ENCODE measurements around the gene MYH11. TPM values are rescaled to one million over a fixed set of nuclear protein-coding genes. Genes with fewer than 3 reads are reported as not detected.

Gene MYH11
- total RNA-seq, 2 experiments from 2014 or later = 0.04 TPM; not detected in 1

DNA sequence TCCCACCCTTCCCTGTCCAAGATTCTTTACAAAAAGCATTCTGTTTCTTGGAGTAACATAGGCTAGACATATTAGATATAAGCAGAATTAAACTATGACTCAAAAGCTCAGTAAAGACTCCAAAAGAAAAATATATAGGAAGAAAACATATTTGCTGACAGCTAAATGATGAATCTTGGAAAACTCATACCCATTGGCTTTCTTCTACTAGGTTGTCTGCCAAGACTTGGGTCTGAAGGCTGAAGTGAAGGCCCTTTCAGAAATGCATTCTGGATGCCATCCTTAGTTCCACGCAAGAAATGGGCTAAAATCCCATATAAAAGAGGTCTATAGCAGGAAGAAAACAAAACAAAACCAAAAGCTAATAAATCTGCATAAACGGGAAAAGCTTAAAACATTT, 16.5 kb upstream of the MYH11 start:
- DNase-seq = no peak
- ChIA-PET CTCF (interaction anchor here (2.5 kb wide), 1 partner anchor 15 kb away, joined by 10 read pairs; the partner anchor contains the start of gene CEP20), POLR2A (no interaction called here)
- no peak overlapping the region for H3K27ac Mint-ChIP-seq
- peaks cover 19% of the 10 kb centered on the region for H3K36me3 Mint-ChIP-seq (ENCODE audit: low read depth)
- no peak overlapping the region for H3K4me3 Mint-ChIP-seq
- H3K9me3 Mint-ChIP-seq = no peaks in the 10 kb centered on the region
- H3K27me3 Mint-ChIP-seq = no peaks in the 10 kb centered on the region
- peaks cover 4% of the 10 kb centered on the region for H3K4me1 Mint-ChIP-seq

DNA sequence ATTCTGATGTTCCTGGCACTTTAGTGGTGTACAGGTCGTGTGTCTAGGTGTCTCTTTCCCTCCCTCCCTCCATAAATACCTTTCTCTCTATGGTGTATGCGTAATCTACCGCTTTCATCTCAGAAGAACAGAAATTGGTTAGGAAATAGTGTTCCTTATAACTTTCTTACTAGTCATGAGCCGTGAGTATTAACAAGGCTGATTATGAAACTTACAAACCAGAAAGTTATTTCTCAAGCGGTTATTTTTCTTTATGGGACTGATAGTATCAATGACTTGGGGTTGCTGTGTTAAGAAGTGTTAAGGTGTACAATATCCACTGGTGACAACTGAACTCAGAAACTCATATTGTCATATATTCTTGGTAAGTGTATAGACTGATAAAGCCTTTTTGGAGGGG, 13.2 kb upstream of the MYH11 start:
- Mint-ChIP-seq H3K27me3 (no peaks in the 10 kb centered on the region), H3K27ac (no peak overlapping the region), H3K4me1 (peaks cover 2% of the 10 kb centered on the region), H3K9me3 (no peaks in the 10 kb centered on the region), H3K4me3 (no peak overlapping the region), H3K36me3 (ENCODE audit: low read depth) (peaks cover 25% of the 10 kb centered on the region)
- no peak for DNase-seq
- ChIA-PET CTCF (no interaction called here), POLR2A (no interaction called here)

DNA sequence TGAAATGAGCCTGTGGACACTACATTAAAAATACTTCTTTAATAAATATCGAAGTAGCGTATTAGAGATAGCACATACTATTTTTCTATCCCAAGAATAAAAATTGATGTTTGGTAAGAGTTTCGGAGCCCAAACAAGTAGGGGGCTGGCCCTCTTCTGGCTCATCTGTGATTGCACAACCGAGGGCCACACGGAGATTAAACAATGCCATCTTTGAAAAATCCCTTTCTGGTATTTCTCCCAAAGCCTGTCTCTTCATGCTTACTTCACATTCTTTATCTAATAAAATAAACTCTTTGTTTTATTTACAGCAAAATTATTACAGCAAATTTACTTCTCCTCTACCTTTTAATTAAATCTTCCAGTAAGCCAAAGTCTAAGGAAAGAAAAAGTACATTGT, 9.6 kb upstream of the MYH11 start:
- ChIA-PET POLR2A (no interaction called here), CTCF (interaction anchor here (1.5 kb wide), 1 partner anchor 85 kb away, joined by 4 read pairs; no protein-coding TSS in a partner anchor)
- Mint-ChIP-seq H3K4me3 (no peak overlapping the region), H3K36me3 (ENCODE audit: low read depth) (peaks cover 20% of the 10 kb centered on the region), H3K27me3 (no peaks in the 10 kb centered on the region), H3K27ac (no peak overlapping the region), H3K9me3 (no peaks in the 10 kb centered on the region), H3K4me1 (no peaks in the 10 kb centered on the region)
- DNase-seq = no peak

DNA sequence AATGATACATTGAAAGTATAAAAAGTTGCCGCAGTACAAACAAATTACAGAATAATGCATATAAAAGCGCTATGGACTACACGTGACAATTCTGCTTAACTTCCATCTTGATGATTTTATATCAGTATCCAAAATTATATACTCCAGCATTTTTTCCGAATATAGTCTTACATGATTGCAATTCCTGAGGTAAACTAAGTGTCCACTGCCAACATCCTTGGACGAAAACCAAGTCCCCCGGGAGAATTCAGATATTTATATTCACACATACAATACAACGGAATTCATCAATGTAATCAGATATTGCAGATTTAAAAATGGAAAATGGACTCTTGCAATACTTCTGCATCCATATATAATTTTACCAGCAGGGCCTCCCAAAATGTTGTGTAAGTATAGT, 8.9 kb upstream of the MYH11 start:
- no peaks in the 10 kb centered on the region for H3K27me3 Mint-ChIP-seq
- CTCF ChIA-PET = no interaction called here
- POLR2A ChIA-PET = no interaction called here
- H3K36me3 Mint-ChIP-seq (ENCODE audit: low read depth) = peaks cover 20% of the 10 kb centered on the region
- H3K27ac Mint-ChIP-seq = no peak overlapping the region
- DNase-seq = no peak
- no peaks in the 10 kb centered on the region for H3K9me3 Mint-ChIP-seq
- H3K4me3 Mint-ChIP-seq = no peak overlapping the region
- no peaks in the 10 kb centered on the region for H3K4me1 Mint-ChIP-seq

DNA sequence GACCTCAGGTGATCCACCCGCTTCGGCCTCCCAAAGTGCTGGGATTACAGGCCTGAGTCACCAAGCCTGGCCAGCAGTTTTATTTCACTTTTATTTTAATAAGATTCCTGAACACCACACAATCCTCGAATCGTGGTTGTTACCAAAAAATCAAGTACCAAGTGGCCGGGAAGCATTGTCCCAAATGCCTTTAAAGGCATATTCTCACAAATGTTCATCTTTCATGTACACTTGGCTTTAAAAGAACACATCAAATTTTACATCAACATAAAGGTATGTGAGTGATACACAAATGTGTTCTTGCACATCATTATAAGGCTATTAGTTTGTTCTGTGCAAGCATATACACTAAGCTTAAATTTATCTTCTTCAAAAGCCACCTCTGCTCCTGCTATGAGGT, 8.1 kb upstream of the MYH11 start:
- Mint-ChIP-seq H3K36me3 (ENCODE audit: low read depth) (peaks cover 16% of the 10 kb centered on the region), H3K9me3 (no peaks in the 10 kb centered on the region), H3K4me1 (no peaks in the 10 kb centered on the region), H3K27ac (no peak overlapping the region), H3K27me3 (no peaks in the 10 kb centered on the region), H3K4me3 (no peak overlapping the region)
- CTCF ChIA-PET = interaction anchor here (1.3 kb wide), 1 partner anchor 9 kb away, joined by 4 read pairs; no protein-coding TSS in a partner anchor
- POLR2A ChIA-PET = no interaction called here
- no peak for DNase-seq

DNA sequence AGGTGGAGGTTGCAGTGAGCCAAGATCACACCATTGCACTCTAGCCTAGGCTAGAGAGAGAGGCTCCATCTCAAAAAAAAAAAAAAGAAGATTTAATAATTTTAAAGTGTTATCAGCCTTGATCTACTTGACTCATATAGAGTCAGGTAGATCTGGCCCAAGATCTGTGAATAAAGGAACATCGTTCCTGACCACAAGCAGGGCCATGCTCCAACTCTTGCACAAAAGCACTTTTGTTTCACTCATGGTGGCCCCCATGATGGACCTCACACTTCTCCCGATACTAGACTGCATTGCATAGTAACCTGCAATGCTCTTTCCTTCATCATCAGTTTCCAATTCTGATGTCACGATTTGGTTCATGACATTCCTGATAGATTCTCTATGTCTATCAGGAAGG, 5.2 kb upstream of the MYH11 start:
- peaks cover 19% of the 10 kb centered on the region for H3K27me3 Mint-ChIP-seq
- H3K4me3 Mint-ChIP-seq = no peak overlapping the region
- peaks cover 10% of the 10 kb centered on the region for H3K36me3 Mint-ChIP-seq (ENCODE audit: low read depth)
- ChIA-PET CTCF (interaction anchor here (0.7 kb wide), 1 partner anchor 47 kb away, joined by 3 read pairs; no protein-coding TSS in a partner anchor), POLR2A (interaction anchor here (0.7 kb wide), 1 partner anchor 44 kb away, joined by 3 read pairs; no protein-coding TSS in a partner anchor)
- H3K4me1 Mint-ChIP-seq = peaks cover 6% of the 10 kb centered on the region
- H3K9me3 Mint-ChIP-seq = no peaks in the 10 kb centered on the region
- no peak overlapping the region for H3K27ac Mint-ChIP-seq
- DNase-seq = no peak

DNA sequence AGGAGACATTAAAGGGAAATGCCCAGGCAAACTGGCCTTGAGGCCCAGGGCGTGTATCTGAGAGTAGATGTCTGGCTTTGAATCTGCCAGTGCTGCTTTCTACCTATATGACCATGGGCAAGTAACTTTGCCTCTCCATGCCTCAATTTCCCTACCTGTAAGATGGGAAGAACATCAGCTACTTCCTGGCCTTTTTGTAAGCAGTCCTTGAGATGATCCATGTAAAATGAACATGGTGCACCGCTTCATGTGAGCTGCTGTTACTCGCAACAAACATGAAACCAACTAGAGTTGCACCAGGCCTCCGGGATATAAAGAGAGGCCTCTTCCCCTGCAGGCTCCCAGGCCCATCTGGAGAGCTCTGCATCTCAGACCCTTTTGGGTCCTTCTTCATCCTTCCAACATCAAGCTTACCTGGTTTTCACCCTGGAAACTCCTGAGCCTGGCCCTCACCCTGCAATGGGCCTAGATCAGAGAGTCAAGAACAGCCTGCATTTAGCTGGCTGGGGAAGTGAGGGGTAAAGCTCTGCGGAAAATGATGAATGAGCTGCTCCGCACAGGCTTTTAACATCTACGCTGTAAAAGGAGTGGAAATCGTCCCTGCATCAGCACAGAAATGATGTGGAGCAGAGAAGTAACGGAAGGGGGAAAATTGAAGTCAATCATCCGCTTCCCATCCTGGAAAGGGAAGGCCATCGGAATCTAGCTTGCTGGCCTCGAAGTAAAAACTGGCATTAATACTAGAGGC, 2.3 kb upstream of the MYH11 start:
- DNase-seq = no peak
- Mint-ChIP-seq H3K27ac (no peak overlapping the region), H3K27me3 (peaks cover 38% of the 10 kb centered on the region), H3K36me3 (ENCODE audit: low read depth) (no peaks in the 10 kb centered on the region), H3K4me3 (no peak overlapping the region), H3K9me3 (no peaks in the 10 kb centered on the region), H3K4me1 (peaks cover 6% of the 10 kb centered on the region)
- ChIA-PET POLR2A (no interaction called here), CTCF (interaction anchor here (0.5 to 0.9 kb wide), 4 partner anchors 15 to 1022 kb away, joined by 3 to 4 read pairs (median 4); no protein-coding TSS in a partner anchor)

DNA sequence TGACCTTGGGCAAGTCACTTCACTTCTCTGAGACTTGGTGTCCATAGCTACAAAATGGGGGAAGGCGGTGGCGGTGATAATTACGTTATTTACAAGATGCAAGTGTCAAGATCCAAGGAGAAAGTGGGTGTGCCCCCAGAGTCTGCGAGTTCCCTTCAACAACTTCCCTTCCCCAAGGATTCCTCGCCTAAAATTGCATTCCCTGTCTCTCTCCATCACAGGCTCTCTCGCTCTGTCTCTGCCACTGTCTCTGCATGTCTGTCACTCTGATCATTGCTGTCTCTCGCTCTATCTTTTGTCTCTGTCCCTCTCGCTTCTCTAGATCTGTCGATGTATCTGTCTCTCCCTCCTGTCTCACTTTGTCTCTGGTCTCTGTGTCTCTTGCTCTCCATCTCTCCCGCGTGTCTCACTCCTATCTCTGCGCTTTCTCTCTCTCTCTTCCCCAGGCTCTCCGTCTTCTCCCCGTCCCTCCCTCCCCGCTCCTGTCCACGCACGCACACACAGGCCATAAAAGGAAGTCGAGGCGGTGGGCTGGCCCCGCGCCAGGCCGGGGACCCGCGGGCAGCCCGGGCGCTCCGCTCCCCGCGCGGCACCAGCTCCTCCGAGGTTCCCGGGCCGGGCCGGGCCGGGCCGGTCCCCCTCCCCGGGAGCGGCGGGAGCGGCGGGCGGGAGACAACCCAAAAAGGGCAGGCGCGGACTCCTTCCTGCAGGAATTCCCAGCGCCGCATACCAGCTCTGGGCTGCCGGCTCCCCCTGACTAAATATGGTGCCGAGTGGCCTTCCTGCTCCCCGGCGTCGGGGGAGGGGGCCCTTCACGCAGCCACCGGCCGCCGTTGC, 1.1 kb upstream of the MYH11 start:
- no peaks in the 10 kb centered on the region for H3K36me3 Mint-ChIP-seq (ENCODE audit: low read depth)
- DNase-seq = no peak
- peak overlapping the region; percentile 28 for H3K4me3 Mint-ChIP-seq
- ChIA-PET CTCF (no interaction called here), POLR2A (no interaction called here)
- H3K4me1 Mint-ChIP-seq = peaks cover 6% of the 10 kb centered on the region
- no peaks in the 10 kb centered on the region for H3K9me3 Mint-ChIP-seq
- H3K27me3 Mint-ChIP-seq = peaks cover 39% of the 10 kb centered on the region
- no peak overlapping the region for H3K27ac Mint-ChIP-seq

DNA sequence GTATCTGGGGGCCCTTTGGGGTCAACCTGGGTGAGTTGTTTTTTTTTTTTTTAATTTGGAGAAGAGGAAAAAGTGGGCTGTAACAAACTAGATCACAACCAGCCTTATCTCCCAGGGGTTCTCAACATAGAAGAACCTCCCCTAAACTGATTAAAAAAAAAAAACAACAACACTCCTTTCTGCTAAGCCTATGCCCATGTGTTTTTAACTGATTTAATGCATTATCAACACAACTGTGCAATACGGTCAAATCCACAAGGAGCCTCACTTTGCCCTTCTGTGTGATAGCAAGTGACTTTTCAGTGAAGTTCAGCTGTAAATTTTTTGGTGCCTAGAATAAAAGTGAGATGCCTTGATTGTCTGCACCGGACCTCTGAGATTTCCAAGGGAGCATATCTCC, 646 bp downstream of the MYH11 start:
- POLR2A ChIA-PET = no interaction called here
- CTCF ChIA-PET = no interaction called here
- H3K27me3 Mint-ChIP-seq = peaks cover 39% of the 10 kb centered on the region
- H3K4me1 Mint-ChIP-seq = peaks cover 6% of the 10 kb centered on the region
- H3K9me3 Mint-ChIP-seq = no peaks in the 10 kb centered on the region
- H3K4me3 Mint-ChIP-seq = no peak overlapping the region
- H3K36me3 Mint-ChIP-seq (ENCODE audit: low read depth) = no peaks in the 10 kb centered on the region
- DNase-seq = no peak
- no peak overlapping the region for H3K27ac Mint-ChIP-seq

DNA sequence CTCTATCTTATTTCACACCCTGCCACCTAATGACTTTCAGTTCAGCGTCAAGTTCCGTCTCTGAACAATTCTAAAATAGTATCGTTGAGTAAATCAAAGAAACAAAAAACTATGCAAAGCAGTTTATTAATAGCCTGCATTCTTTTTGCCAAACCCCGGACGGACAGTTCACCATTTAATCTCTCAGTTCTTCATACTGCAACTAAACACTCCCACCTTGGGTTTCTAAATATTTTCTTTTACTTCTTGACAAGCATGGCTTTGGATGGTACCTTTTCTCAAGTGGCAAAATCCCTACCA, 1.2 kb downstream of the MYH11 start:
- ChIA-PET CTCF (no interaction called here), POLR2A (no interaction called here)
- H3K36me3 Mint-ChIP-seq (ENCODE audit: low read depth) = no peaks in the 10 kb centered on the region
- no peaks in the 10 kb centered on the region for H3K9me3 Mint-ChIP-seq
- H3K27ac Mint-ChIP-seq = no peak overlapping the region
- H3K27me3 Mint-ChIP-seq = peaks cover 39% of the 10 kb centered on the region
- peaks cover 6% of the 10 kb centered on the region for H3K4me1 Mint-ChIP-seq
- no peak overlapping the region for H3K4me3 Mint-ChIP-seq
- DNase-seq = no peak

DNA sequence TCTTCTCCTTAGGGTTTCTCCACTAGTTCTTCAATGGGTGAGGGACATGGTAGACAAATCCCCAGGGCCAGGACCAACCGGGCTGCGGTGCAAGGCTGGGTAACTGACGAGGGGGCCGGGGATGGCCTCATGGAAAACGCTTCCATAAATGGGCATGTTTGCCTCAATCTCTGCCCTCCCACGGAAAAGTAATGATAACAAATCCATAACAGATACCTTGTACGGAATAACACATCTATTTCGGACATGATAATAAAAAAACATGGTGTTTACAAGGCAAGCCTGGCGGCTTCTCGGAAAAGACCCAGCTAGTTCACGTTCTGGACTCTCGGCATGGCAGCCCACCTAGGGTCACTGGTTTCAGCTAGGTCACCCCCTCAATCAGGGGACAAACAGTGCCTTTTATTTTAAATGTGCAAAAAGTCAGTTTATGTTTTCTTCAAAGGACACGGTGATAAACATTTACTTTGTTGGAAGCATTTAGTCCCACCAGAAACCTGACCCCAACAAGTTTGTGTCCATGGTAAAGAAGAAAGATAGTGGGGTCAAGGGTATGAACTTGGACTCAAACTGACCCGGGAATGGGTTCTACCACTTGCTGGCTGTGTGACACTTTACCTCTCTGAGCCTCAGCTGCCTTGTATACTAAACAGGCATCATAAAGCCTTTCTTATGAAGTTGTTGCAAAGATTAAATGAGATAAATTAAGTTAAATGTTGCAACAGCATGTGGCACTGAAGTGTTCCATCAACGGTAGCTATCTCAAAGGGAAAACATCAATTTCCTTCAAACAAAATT, 1.7 kb downstream of the MYH11 start:
- CTCF ChIA-PET = no interaction called here
- peaks cover 39% of the 10 kb centered on the region for H3K27me3 Mint-ChIP-seq
- H3K4me1 Mint-ChIP-seq = peaks cover 6% of the 10 kb centered on the region
- H3K4me3 Mint-ChIP-seq = no peak overlapping the region
- no peaks in the 10 kb centered on the region for H3K36me3 Mint-ChIP-seq (ENCODE audit: low read depth)
- H3K9me3 Mint-ChIP-seq = no peaks in the 10 kb centered on the region
- no peak for DNase-seq
- H3K27ac Mint-ChIP-seq = no peak overlapping the region
- POLR2A ChIA-PET = no interaction called here

DNA sequence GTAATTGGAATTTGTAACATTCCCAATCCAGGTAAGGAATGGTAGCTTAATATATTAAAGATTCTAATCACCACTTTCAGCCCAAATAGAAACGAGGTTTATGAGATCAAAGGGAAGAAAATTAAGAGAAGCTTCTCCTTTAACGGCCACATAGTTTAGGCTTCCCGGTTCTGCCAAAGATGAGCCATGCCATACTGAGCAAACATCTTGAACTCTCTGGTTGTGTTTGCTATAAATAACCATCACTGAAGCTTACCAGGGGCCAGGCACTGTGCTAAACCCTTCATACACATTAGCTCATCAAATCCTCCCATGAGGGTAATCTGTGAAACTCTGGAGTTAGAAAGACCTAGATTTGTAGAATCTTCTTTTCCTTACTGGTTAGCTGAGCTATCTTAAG, 2.8 kb downstream of the MYH11 start:
- Mint-ChIP-seq H3K4me3 (no peak overlapping the region), H3K9me3 (no peaks in the 10 kb centered on the region), H3K4me1 (peaks cover 6% of the 10 kb centered on the region), H3K36me3 (ENCODE audit: low read depth) (no peaks in the 10 kb centered on the region), H3K27ac (no peak overlapping the region), H3K27me3 (peaks cover 35% of the 10 kb centered on the region)
- POLR2A ChIA-PET = interaction anchor here (0.6 kb wide), 1 partner anchor 11 kb away, joined by 8 read pairs; no protein-coding TSS in a partner anchor
- no peak for DNase-seq
- CTCF ChIA-PET = interaction anchor here (1.2 kb wide), 1 partner anchor 34 kb away, joined by 3 read pairs; the partner anchor contains the start of gene CEP20

DNA sequence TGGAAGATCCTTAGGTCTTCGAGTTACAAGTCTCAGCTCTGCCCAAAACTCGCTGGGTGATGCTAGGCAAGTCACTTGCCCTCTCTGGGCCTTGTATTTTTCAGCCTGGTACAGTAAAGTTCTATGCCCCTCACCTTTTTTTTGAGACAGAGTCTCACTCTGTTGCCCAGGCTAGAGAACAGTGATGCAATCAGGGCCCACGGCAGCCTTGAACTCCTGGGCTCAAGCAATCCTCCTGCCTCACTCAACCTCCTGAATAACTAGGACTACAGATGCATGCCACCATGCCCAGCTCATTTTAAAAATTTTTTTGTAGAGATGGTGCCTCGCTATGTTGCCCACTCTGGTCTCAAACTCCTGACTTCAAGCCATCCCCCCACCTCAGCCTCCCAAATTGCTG, 3.8 kb downstream of the MYH11 start:
- ChIA-PET POLR2A (no interaction called here), CTCF (interaction anchor here (0.6 kb wide), 2 partner anchors 19 to 132 kb away, joined by 3 to 4 read pairs; no protein-coding TSS in a partner anchor)
- Mint-ChIP-seq H3K4me3 (no peak overlapping the region), H3K36me3 (ENCODE audit: low read depth) (no peaks in the 10 kb centered on the region), H3K4me1 (peaks cover 6% of the 10 kb centered on the region), H3K27ac (no peak overlapping the region), H3K27me3 (peaks cover 29% of the 10 kb centered on the region), H3K9me3 (no peaks in the 10 kb centered on the region)
- no peak for DNase-seq
